Kidney (tissue), 14 donors: ENCODE results near the gene ENTPD1. TPM values are rescaled to one million over a fixed set of nuclear protein-coding genes. Genes with fewer than 3 reads are reported as not detected.
"Not testable (repeated sequence)": the region's sequence is repeated elsewhere in the genome, so short reads cannot be mapped to it uniquely, and the experiment has no call there.

Experiments
- DNase-seq, 5 donors: peaks; one replicate each; pipeline ENCODE4 v3.0.0-alpha.2; 2013 to 2020
- FAIRE-seq: peaks from 2 replicates; lab custom pipeline; 2012; peaks lifted over from hg19 to GRCh38; lab: Jason Lieb, UNC
- H3K27ac ChIP-seq, 2 donors: one replicate each; pipeline ENCODE4 v1.7.0; 2013; ENCODE audit warnings: low read depth in 2 of 2, low read length in 2 of 2, inconsistent platforms in 1 of 2
- H3K27me3 ChIP-seq: one replicate; pipeline ENCODE4 v1.7.1; 2013; ENCODE audit warnings: low read length, inconsistent platforms; ENCODE audit not compliant: control insufficient read depth, insufficient read depth
- H3K36me3 ChIP-seq, 3 donors: one replicate each; pipeline versions ENCODE4 v1.7.0 to v1.7.1; 2013; ENCODE audit warnings: low read length in 3 of 3, control low read depth in 1 of 3, inconsistent platforms in 1 of 3; ENCODE audit not compliant: insufficient read depth in 3 of 3, control insufficient read depth in 2 of 3
- H3K4me1 ChIP-seq, 3 donors: one replicate each; pipeline versions ENCODE4 v1.7.0 to v1.7.1; 2013; ENCODE audit warnings: low read length in 3 of 3, inconsistent platforms in 1 of 3, low read depth in 1 of 3; ENCODE audit not compliant: control insufficient read depth in 2 of 3, insufficient read depth in 2 of 3
- H3K4me3 ChIP-seq, 3 donors: one replicate each; pipeline versions ENCODE4 v1.7.0 to v1.8.1; 2013; ENCODE audit warnings: low read length in 3 of 3, control low read depth in 1 of 3, inconsistent platforms in 1 of 3
- H3K9ac ChIP-seq, 3 donors: one replicate each; pipeline versions ENCODE4 v1.7.0 to v1.7.1; 2013; ENCODE audit warnings: low read length in 3 of 3, control low read depth in 1 of 3, inconsistent platforms in 1 of 3
- H3K9me3 ChIP-seq, 3 donors: one replicate each; pipeline versions ENCODE4 v1.7.0 to v1.7.1; 2013; ENCODE audit warnings: low read length in 3 of 3, control low read depth in 1 of 3, inconsistent platforms in 1 of 3; ENCODE audit not compliant: control insufficient read depth in 2 of 3, insufficient read depth in 1 of 3
- intact Hi-C: fragments of 100-400 bp; cut with DNase I; formaldehyde crosslinking; loops from one replicate; pipeline ENCODE4 v1.11.1; 2022
- polyA plus RNA-seq: library from polyadenylated mRNA; stranded (reverse); fragments of 350-450 nt; fragmentation: Illumina TruSeq; extraction: RNeasy Lipid Tissue Mini Kit (QIAGEN cat#74804); gene quantifications from one replicate; pipeline ENCODE4 v1.2.3, GENCODE V29; 2014; ENCODE audit warnings: low read depth, low replicate concordance; ENCODE audit not compliant: insufficient read depth
- total RNA-seq: library from RNA; stranded (reverse); fragmentation: NEBNext Ultra II Directional; extraction: Animal tissue kit (Norgen Biotek cat#: 25700); gene quantifications from one replicate; pipeline ENCODE4 v1.2.1, GENCODE V29; 2021
- TF ChIP-seq, protein P1 (sequence below): IDR thresholded peaks from 3 replicates; pipeline ENCODE4 v1.5.1; 2012; ENCODE audit warnings: mild to moderate bottlenecking, moderate library complexity, borderline replicate concordance; ENCODE audit not compliant: insufficient read depth; ENCODE audit errors: extremely low read depth
- donor health status: control.
- donor health status: control.
- donor health status: control.
- donor health status: control.
- donor health status: control.
- donor health status: DM: yes; HTN: yes; CAD: no.
- donor health status: Normal renal cell carcinoma (clear cell type).

ENTPD1 gene
- total and polyA plus RNA-seq, 2 donors from 2014 or later, result 5.2 to 36.6 TPM

DNA sequence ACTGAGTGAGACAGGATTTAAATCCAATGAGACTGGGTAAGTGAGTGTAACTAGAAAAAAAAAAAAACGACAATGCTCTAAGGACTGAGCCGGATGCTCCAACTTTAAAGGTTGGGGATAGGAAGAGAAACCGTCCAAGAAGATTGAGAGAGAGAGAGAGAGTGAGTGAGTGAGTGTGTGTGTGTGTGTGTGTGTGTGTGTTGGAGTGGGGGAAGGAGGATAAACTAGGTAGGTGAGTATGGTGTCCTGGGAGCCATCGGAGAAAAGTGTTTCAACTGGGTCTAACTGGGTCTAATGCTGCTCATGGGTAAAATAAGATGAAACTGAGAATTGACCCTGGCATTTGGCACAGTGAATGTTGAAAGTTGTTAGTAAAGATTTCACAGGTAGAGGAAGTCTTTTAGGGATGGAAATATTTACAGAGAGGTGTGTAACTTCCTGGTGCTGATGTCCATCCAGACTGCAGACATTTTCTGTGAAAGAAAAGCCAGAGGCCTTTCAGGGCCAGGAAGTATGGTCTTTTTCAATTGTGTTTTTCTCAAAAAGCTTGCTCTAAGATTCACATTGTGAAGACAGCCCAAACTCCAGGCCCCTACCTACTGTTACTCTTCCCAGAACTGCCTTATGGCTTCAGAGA, 14.2 kb downstream of the ENTPD1 start:
- no peaks in the 10 kb centered on the region for H3K4me1 ChIP-seq
- H3K27me3 ChIP-seq, result no peaks in the 10 kb centered on the region
- H3K27ac ChIP-seq, result no peak overlapping the region
- no peak overlapping the region for H3K9ac ChIP-seq
- no peak for DNase-seq
- no peak for FAIRE-seq
- H3K9me3 ChIP-seq, result no peaks in the 10 kb centered on the region
- H3K36me3 ChIP-seq, result no peaks in the 10 kb centered on the region
- intact Hi-C loops, result no loop called here
- TF ChIP-seq, protein P1, sequence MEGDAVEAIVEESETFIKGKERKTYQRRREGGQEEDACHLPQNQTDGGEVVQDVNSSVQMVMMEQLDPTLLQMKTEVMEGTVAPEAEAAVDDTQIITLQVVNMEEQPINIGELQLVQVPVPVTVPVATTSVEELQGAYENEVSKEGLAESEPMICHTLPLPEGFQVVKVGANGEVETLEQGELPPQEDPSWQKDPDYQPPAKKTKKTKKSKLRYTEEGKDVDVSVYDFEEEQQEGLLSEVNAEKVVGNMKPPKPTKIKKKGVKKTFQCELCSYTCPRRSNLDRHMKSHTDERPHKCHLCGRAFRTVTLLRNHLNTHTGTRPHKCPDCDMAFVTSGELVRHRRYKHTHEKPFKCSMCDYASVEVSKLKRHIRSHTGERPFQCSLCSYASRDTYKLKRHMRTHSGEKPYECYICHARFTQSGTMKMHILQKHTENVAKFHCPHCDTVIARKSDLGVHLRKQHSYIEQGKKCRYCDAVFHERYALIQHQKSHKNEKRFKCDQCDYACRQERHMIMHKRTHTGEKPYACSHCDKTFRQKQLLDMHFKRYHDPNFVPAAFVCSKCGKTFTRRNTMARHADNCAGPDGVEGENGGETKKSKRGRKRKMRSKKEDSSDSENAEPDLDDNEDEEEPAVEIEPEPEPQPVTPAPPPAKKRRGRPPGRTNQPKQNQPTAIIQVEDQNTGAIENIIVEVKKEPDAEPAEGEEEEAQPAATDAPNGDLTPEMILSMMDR, result no peak
- no peak overlapping the region for H3K4me3 ChIP-seq

DNA sequence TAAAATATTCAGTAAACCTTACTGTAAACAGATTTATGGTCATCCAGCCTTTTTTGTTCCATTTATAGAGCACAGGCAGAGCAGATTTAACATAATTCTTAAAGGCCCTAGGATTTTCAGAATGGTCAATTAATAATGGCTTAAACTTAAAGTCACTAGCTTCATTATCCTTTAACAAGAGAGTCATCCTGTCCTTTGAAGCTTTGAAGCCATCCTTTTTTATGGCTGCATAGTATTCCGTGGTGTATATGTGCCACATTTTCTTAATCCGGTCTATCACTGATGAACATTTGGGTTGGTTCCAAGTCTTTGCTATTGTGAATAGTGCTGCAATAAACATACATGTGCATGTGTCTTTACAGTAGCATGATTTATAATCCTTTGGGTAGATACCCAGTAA, 17.5 kb downstream of the ENTPD1 start:
- H3K4me1 ChIP-seq, H3K27me3 ChIP-seq, H3K9ac ChIP-seq, H3K36me3 ChIP-seq, H3K9me3 ChIP-seq, FAIRE-seq, H3K27ac ChIP-seq, H3K4me3 ChIP-seq, intact Hi-C loops, DNase-seq: not testable (repeated sequence)

DNA sequence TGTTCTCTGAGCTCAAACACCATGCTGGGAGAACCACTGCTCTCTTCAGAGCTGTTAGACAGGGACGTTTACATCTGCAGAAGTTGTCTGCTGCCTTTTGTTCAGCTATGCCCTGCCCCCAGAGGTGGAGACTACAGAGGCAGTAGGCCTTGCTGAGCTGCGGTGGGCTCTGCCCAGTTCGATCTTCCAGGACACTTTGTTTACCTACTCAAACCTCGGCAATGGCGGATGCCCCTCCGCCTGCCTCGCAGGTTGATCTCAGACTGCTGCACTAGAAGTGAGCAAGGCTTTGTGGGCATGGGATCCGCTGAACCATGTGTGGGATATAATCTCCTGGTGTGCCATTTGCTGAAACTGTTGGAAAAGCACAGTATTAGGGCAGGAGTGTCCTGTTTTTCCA, 21.7 kb downstream of the ENTPD1 start:
- H3K27ac ChIP-seq, H3K9me3 ChIP-seq, H3K9ac ChIP-seq, DNase-seq, H3K4me3 ChIP-seq, intact Hi-C loops, FAIRE-seq, H3K27me3 ChIP-seq, H3K36me3 ChIP-seq, H3K4me1 ChIP-seq: not testable (repeated sequence)

DNA sequence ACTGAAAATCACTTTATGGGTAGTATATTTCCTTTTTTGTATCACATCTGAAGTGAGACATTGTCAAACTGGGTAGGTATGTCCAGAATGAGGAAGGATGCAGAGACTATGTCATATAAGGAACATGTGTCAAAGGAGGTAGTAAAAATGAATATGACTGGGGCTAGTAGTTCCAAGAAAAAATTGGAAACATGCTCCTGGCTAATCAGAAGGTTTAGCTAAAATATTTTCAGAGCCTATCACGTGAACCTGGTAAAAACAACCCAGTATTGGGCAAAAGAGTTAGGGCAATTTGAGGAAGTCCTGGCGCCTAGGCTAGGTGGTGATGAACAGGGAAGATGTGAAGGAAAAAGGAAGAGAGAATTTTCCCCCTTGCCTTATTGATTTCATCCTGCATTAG, 26.4 kb downstream of the ENTPD1 start:
- Histone ChIP-seq H3K27me3 (no peaks in the 10 kb centered on the region), H3K9ac (no peak overlapping the region), H3K4me3 (no peak overlapping the region), H3K4me1 (no peaks in the 10 kb centered on the region), H3K9me3 (no peaks in the 10 kb centered on the region), H3K36me3 (no peaks in the 10 kb centered on the region), H3K27ac (no peak overlapping the region)
- FAIRE-seq (no peak), DNase-seq (no peak)
- intact Hi-C loops, result no loop called here
- TF ChIP-seq, protein P1, result no peak
